ENCODE data around the gene PPL. TPM values are rescaled to one million over a fixed set of nuclear protein-coding genes. Genes with fewer than 3 reads are reported as not detected.

The PPL gene
- total and polyA plus RNA-seq, 2 of the 13 experiments (the other 11 are each of a cell fraction or from before 2014, with no cell fraction given): 5.7 to 6.6 TPM

DNA sequence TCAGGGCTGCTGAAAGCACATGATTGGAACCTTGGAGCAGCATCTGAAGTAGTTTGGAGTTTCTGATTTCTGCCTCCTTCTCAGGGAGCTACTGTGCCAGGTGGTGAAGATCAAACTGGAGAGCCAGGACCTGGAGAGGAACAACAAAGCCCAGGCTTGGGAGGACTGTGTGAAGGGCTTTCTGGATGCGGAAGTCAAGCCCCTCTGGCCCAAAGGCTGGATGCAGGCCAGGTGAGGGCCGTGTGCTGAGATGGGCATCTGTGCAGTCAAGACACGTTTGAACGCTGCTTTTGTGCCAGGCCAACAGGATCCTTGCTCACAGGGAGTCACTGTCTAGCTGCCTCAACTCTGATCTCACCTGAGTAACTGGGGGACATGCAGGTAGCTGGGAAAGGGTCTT lies 65.9 kb downstream of the PPL start:
- H3K9me3 ChIP-seq (ENCODE audit: low read length): no peaks in the 10 kb centered on the region
- peaks cover 42 to 78% of the 10 kb centered on the region in 2 experiments for H3K36me3 ChIP-seq (replicated peaks in 1 of 2; ENCODE audit: control insufficient read depth in 1 of 2, insufficient read depth in 2 of 2, low read length in 2 of 2)
- peaks cover 24% of the 10 kb centered on the region for H3K79me2 ChIP-seq (ENCODE audit: insufficient read depth, low read length)
- in situ Hi-C loops (cut with HindIII; ENCODE audit: extremely low pct_ligation_motif_present, low pct_unique_long_range_greater_than_20kb): no loop called here
- FAIRE-seq (no peak), DNase-seq (ENCODE audit: low spot score) (no peak), ATAC-seq (no peak)
- no TSS peak for BruUV-seq (replicated peaks)
- intact Hi-C loops (cut with micrococcal nuclease; ENCODE audit: unreplicated experiment): no loop called here
- no peak overlapping the region for H3K27ac ChIP-seq (ENCODE audit: extremely low read length, insufficient read depth, low read length)
- no peak overlapping the region for H3K4me2 ChIP-seq (ENCODE audit: low read depth, low read length)
- no peak overlapping the region for H3K4me3 ChIP-seq (replicated peaks in 1 of 3; ENCODE audit: insufficient read depth in 1 of 3, low read depth in 2 of 3, low read length in 3 of 3)
- 100% methylated on average over 1 of the region's 4 CpGs for WGBS (ENCODE audit: low lambda C conversion rate)
- H3K27me3 ChIP-seq (ENCODE audit: control insufficient read depth in 1 of 2, insufficient read depth in 2 of 2, low read length in 2 of 2): no peaks in the 10 kb centered on the region
- ChIA-PET CTCF (ENCODE audit: low intra/inter-chr PET ratio, low total read pairs) (no interaction called here), POLR2A (no interaction called here)
- H3K9ac ChIP-seq (ENCODE audit: insufficient read depth, low read depth, low read length): no peak overlapping the region
- TF ChIP-seq AGO2 (optimal IDR thresholded peaks at IDR 0.05; ENCODE audit: low read depth, low read length): no peak
- TF ChIP-seq ZNF547 (CRISPR knock-in tag; IDR thresholded peaks at IDR 0.05): no peak
- no peak for TF ChIP-seq TEF (CRISPR knock-in tag; IDR thresholded peaks at IDR 0.05)
- TF ChIP-seq, protein P1, sequence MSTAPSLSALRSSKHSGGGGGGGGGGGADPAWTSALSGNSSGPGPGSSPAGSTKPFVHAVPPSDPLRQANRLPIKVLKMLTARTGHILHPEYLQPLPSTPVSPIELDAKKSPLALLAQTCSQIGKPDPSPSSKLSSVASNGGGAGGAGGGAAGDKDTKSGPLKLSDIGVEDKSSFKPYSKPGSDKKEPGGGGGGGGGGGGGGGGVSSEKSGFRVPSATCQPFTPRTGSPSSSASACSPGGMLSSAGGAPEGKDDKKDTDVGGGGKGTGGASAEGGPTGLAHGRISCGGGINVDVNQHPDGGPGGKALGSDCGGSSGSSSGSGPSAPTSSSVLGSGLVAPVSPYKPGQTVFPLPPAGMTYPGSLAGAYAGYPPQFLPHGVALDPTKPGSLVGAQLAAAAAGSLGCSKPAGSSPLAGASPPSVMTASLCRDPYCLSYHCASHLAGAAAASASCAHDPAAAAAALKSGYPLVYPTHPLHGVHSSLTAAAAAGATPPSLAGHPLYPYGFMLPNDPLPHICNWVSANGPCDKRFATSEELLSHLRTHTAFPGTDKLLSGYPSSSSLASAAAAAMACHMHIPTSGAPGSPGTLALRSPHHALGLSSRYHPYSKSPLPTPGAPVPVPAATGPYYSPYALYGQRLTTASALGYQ (CRISPR knock-in tag; IDR thresholded peaks at IDR 0.05): no peak
- no peak for TF ChIP-seq ZNF329 (CRISPR knock-in tag; IDR thresholded peaks at IDR 0.05; ENCODE audit: low read depth)
- TF ChIP-seq, protein P2, sequence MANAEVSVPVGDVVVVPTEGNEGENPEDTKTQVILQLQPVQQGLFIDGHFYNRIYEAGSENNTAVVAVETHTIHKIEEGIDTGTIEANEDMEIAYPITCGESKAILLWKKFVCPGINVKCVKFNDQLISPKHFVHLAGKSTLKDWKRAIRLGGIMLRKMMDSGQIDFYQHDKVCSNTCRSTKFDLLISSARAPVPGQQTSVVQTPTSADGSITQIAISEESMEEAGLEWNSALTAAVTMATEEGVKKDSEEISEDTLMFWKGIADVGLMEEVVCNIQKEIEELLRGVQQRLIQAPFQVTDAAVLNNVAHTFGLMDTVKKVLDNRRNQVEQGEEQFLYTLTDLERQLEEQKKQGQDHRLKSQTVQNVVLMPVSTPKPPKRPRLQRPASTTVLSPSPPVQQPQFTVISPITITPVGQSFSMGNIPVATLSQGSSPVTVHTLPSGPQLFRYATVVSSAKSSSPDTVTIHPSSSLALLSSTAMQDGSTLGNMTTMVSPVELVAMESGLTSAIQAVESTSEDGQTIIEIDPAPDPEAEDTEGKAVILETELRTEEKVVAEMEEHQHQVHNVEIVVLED (CRISPR knock-in tag; IDR thresholded peaks at IDR 0.05; ENCODE audit: borderline replicate concordance): no peak
- TF ChIP-seq NRL (CRISPR knock-in tag; IDR thresholded peaks at IDR 0.05; ENCODE audit: borderline replicate concordance): no peak
- no peak for TF ChIP-seq ZNF230 (CRISPR knock-in tag; IDR thresholded peaks at IDR 0.05)
- TF ChIP-seq ARID4A (CRISPR knock-in tag; IDR thresholded peaks at IDR 0.05; ENCODE audit: borderline replicate concordance): no peak
- no peak for TF ChIP-seq ZBTB1 (CRISPR knock-in tag; IDR thresholded peaks at IDR 0.05; ENCODE audit: borderline replicate concordance)
- no peak for TF ChIP-seq FOSL2 (CRISPR knock-in tag; IDR thresholded peaks at IDR 0.05)
- no peak for TF ChIP-seq SOX6 (IDR thresholded peaks at IDR 0.05)
- no peak for TF ChIP-seq SOX6 (CRISPR knock-in tag; IDR thresholded peaks at IDR 0.05)
- no peaks in the 10 kb centered on the region; the same call in 1 of the 2 replicates for H4K20me1 ChIP-seq (ENCODE audit: insufficient read depth, low read length)
- peaks cover 32% of the 10 kb centered on the region for H3K4me1 ChIP-seq (ENCODE audit: insufficient read depth, low read length)
- no peak overlapping the region for H2AFZ ChIP-seq (ENCODE audit: low read length)

Measured in HepG2 (cell line).